Activated naive CD8-positive, alpha-beta T cell (primary cell): Measurements from ENCODE around the gene CENPS.
A peak's percentile ranks its signal among the peaks of the same experiment; 100 is the strongest.

Experiments
- H3K27ac Mint-ChIP-seq: one replicate; pipeline ENCODE4 v1.8.0; 2021; ENCODE audit warnings: mixed read lengths
- H3K27me3 Mint-ChIP-seq: one replicate; pipeline ENCODE4 v1.8.0; 2021; ENCODE audit warnings: mixed read lengths
- H3K36me3 Mint-ChIP-seq: one replicate; pipeline ENCODE4 v1.8.0; 2021; ENCODE audit warnings: mixed read lengths
- H3K4me1 Mint-ChIP-seq: one replicate; pipeline ENCODE4 v1.8.0; 2021; ENCODE audit warnings: low read depth, mixed read lengths
- H3K4me3 Mint-ChIP-seq: one replicate; pipeline ENCODE4 v1.8.0; 2021; ENCODE audit warnings: mild to moderate bottlenecking, mixed read lengths
- H3K9me3 Mint-ChIP-seq: one replicate; pipeline ENCODE4 v1.8.0; 2021; ENCODE audit warnings: low read depth, mixed read lengths

CENPS gene

DNA sequence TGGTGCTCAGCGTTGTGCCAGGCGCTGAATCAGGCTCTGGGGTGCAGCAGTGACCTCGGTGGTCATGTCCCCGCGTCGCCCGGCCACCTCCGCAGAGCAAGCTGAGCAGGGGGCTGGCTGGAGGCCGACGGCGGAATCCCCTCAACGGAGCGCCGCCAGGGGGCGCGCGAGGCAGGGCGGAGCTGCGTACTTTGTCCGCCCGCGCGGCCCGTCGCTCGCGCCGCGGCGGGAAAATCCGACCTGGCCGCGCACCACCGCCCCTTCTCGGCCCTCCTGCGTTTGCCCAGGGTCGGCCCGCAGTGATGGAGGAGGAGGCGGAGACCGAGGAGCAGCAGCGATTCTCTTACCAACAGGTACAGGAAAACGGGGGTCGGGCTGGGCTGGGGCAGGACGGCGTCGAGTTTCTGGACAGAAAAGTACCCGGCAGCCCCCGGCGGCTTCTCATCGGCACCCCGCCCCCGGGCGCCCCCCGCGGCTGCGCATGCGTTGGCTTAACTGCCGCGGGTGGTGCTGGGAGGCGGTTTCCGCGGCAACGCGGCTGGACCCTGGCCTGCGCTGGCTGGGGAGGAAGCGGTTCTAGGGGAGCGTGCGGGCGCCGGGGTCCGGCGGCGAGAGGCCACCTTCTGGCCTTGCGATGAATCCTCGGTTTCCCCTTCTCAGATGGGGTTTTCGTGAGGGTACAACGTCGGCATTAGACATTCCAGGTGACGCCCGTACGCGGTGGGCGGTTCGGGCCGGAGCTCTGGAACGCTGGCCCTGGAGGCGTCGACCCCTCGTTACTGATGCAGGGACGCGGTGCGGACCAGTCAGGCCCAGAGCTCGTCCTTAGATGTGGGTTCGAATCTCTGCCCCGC lies at the start of gene CENPS:
CENPS (plus strand) TSS at position 218 of the 854 bp plus-strand sequence; CDS start at position 303, 85 bp downstream.
- Mint-ChIP-seq H3K4me1 (peaks cover 22% of the 10 kb centered on the region), H3K36me3 (no peaks in the 10 kb centered on the region), H3K27me3 (no peaks in the 10 kb centered on the region), H3K27ac (peak within 1 kb of the TSS; percentile 94), H3K4me3 (peak within 1 kb of the TSS; percentile 94), H3K9me3 (no peaks in the 10 kb centered on the region)

DNA sequence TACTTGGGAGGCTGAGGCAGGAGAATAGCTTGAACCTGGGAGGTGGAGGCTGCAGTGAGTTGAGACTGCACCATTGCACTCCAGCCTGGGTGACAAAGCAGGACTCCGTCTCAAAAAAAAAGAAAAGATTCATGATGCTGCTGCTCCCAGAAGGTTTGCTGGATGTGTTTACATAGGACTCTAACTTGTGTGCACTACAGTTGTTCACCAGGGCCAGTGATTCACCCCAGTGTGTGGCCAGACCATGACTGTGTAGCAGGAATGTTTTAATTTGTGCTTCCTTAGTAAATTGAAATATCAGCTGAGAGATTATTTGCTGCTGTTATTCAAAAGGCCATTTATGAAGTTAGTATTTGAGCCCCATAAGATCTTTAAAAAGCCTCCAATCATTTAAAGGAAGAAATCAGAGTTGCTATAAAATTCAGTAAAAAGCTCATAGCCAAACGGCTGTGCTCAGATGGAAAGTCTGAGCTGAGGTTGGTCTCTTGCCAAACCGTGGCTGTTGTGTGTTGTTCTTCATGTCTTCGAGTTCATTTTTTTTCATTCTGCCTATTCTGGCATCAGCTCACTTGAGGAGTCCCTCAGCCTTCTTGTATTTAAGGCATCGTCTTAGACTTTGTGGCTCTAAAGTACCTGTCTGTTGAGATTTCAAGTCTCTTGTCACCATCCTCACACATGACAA lies 49.5 kb upstream of the CENPS start:
- Mint-ChIP-seq H3K9me3 (no peaks in the 10 kb centered on the region), H3K36me3 (peaks cover 4% of the 10 kb centered on the region), H3K27ac (no peak overlapping the region), H3K27me3 (no peaks in the 10 kb centered on the region), H3K4me1 (no peaks in the 10 kb centered on the region), H3K4me3 (no peak overlapping the region)

DNA sequence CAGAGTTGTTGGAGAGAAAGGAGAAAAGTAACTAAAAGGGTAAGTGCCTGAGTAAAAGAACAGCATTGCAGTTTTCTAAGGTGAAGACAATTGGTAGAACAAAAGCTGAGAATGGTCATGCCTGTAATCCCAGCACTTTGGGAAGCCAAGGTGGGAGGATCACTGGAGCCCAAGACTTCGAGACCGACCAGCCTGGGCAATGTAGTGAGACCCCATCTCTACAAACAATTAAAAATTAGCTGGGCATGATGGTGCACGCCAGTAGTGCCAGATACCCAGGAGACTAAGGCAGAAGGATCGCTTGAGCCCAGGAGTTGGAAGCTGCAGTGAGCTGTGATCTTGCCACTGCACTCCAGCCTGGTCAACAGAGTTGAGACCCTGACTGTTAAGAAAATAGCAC lies 46.6 kb upstream of the CENPS start:
- no peaks in the 10 kb centered on the region for H3K9me3 Mint-ChIP-seq
- H3K27me3 Mint-ChIP-seq: no peaks in the 10 kb centered on the region
- no peak overlapping the region for H3K27ac Mint-ChIP-seq
- no peak overlapping the region for H3K4me3 Mint-ChIP-seq
- H3K4me1 Mint-ChIP-seq: peaks cover 5% of the 10 kb centered on the region
- H3K36me3 Mint-ChIP-seq: peaks cover 4% of the 10 kb centered on the region

DNA sequence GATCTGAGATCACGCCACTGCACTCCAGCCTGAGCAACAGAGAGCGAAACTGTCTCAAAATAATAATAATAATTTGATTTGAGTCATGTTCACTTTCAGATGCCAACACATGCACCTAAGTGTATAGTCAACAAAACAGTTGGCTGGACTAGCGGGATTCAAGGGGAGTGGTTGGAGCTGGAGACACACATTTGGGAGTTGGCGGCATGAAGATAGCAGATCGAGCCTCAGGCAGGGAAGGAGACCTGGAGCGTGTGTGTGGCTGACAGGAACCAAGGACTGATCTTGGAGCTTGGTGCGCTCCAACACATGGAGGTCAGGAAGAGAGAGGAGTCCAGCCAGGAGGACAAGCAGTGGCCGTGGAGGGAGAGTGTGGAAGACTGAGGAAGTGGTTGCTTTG lies 46.0 kb upstream of the CENPS start:
- Mint-ChIP-seq H3K27me3 (no peaks in the 10 kb centered on the region), H3K27ac (no peak overlapping the region), H3K36me3 (peaks cover 4% of the 10 kb centered on the region), H3K9me3 (no peaks in the 10 kb centered on the region), H3K4me1 (peaks cover 5% of the 10 kb centered on the region), H3K4me3 (no peak overlapping the region)

DNA sequence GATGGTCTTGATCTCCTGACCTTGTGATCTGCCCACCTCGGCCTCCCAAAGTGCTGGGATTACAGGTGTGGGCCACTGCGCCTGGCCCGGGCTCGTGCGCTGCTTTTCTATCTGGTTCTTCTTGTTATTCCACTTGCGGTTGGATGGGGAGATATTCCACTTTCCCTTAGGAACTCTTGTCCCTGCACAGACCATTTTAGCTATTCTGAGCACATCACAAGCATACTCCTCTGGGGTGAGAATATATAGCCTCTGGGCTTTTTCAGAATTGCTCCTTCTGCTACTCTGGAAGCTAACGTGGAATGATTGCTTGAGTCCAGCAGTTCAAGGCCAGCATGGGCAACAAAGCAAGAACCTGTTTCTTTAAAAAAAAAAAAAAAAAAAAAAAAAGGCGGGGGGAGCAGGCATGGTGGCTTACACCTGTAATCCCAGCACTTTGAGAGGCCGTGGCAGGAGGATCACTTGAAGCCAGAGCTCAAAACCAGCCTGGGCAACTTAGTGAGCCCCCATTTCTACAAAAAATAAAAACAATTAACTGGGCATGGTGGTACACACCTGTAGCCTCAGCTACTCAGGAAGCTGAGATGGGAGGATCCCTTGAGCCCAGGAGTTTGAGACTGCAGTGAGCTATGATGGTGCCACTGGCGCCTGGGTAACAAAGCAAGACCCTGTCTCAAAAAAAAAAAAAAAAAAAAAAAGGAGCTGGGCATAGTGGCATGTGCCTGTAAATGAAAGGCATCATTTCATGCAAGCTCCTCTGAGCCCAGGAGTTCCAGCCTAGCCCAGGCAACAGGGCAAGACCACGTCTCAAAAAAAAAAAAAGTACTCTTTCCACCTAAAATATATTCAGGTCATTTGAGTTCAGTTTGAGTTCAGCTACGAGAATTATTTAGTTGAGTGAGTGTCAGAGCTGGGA lies 43.2 kb upstream of the CENPS start:
- Mint-ChIP-seq H3K27me3 (no peaks in the 10 kb centered on the region), H3K9me3 (no peaks in the 10 kb centered on the region), H3K36me3 (peaks cover 4% of the 10 kb centered on the region), H3K4me1 (peaks cover 5% of the 10 kb centered on the region), H3K4me3 (no peak overlapping the region), H3K27ac (no peak overlapping the region)

DNA sequence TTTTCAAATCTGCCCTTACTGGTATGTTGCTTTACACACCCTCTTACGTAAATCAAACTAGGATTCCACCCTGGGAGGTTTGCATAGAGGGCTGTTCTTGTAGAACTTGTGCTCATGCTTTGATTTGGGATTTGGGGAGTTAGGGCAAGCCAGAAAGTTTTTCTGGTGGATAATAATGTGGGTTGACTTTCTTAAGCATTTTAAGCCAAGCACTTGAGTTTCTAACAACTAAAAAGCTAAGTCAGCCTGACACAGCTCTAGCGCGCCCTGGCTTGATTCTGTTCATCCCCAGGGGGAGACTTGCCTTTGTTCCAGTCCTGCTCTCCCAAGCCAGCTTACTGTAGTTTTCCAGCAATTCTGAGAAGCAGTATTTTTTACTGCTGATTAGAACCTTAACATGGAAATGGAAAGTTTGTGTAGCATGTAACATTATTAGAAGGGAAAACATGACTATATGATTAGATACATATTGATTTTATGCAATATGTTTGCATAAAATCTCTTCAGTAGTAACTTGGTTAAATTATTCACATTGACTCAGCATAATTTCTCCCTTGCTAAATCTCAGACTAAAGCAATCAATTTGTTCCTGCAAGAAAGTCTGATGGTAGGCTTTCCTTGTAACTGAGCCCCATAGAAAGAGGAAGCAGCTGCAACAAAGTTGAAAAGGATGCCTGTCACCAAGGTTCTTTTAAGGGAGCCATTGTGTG lies 42.4 kb upstream of the CENPS start:
- Mint-ChIP-seq H3K4me1 (peaks cover 5% of the 10 kb centered on the region), H3K36me3 (peaks cover 4% of the 10 kb centered on the region), H3K27ac (no peak overlapping the region), H3K4me3 (no peak overlapping the region), H3K27me3 (no peaks in the 10 kb centered on the region), H3K9me3 (no peaks in the 10 kb centered on the region)

DNA sequence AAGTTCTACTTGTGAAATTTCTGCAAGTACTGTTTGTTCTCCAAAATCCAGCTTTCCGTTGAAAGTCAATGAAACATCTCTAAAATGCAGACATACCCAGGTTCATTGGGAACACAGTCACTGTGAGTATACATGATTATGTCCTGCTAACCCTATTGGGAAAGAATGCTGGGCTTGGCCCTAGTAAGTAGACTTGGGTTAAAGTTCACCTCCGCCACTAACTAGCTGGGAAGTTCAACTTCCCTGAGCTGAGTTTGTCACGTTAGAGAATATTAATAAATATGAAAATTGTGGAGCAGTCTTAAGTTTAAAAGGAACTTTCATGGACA lies 41.9 kb upstream of the CENPS start:
- Mint-ChIP-seq H3K4me3 (no peak overlapping the region), H3K27me3 (no peaks in the 10 kb centered on the region), H3K27ac (no peak overlapping the region), H3K9me3 (no peaks in the 10 kb centered on the region), H3K36me3 (peaks cover 4% of the 10 kb centered on the region), H3K4me1 (peaks cover 5% of the 10 kb centered on the region)

DNA sequence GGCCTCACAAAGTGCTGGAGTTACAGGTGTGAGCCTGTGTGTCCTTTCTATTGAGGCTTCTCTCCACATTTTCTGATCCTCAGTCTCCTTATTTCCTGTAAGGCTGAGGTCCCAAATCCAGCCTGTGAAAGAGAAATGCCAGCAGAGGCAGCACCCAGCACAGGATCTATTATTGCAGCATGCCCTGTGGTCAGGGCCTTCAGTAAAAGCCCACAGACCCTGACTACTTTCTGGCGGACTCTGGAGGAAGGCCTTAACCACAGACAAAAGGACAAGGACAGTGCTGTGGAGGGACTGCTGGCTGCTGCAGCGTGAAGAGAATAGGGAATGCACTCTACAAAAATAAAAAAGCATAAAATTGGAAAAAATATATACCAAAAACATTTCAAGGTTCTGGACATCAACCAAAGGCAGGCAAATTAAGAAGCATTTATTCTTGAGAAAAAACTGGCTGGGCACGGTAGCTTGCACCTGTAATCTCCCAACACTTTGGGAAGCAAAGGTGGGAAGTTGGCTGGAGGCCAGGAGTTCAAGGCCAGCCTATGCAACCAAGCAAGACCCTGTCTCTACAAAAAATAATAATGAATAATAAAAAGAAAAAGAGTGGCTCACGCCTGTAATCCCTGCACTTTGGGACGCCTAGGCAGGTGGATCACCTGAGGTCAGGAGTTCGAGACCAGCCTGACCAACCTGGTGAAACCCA lies 40.8 kb upstream of the CENPS start:
- no peak overlapping the region for H3K27ac Mint-ChIP-seq

DNA sequence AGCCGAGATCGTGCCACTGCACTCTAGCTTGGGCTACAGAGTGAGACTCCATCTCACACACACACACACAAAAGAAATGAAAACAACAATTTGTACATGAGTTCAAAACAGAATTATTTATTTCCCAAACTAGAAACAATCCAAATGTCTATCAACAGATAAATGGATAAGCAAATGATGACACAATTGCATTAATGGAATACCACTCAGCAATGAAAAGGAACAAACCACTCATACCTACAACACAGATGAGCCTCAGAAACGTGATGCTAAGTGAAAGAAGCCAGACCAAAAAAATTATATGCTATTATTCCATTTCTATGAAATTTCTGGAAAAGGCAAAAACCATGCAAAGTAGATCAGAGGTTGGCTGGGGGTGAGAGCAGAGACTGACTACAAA lies 33.4 kb upstream of the CENPS start:
- H3K27me3 Mint-ChIP-seq: no peaks in the 10 kb centered on the region
- peaks cover 20% of the 10 kb centered on the region for H3K4me1 Mint-ChIP-seq
- peak overlapping the region; percentile 48 for H3K4me3 Mint-ChIP-seq
- H3K9me3 Mint-ChIP-seq: no peaks in the 10 kb centered on the region
- H3K36me3 Mint-ChIP-seq: no peaks in the 10 kb centered on the region
- H3K27ac Mint-ChIP-seq: no peak overlapping the region

More for the DNA sequence above, 40.8 kb upstream of the CENPS start:
- H3K4me3 Mint-ChIP-seq: no peak overlapping the region
- peaks cover 5% of the 10 kb centered on the region for H3K4me1 Mint-ChIP-seq
- H3K9me3 Mint-ChIP-seq: no peaks in the 10 kb centered on the region
- H3K36me3 Mint-ChIP-seq: peaks cover 2% of the 10 kb centered on the region
- H3K27me3 Mint-ChIP-seq: no peaks in the 10 kb centered on the region

DNA sequence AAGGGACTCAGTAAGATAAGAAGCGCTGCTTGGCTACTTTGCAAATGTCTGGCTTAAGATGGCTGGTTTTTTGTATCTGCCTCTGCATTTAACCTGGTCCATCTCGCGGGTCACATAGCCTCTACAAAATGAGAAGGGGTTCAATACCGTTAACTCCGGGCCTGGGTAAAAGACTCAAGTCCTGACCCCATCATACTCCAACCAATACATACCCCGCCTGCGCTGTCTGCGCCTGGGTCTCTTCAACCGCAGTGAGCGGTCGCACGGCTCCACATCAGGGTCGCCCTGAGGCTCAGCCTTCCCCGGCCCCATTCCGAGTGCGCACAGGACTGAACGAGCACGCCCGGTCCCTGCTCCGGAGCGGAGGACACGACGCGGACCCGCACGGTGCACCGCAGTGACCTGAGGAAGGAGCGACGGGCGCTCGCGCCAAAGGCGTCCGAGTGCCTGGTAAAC lies 31.9 kb upstream of the CENPS start:
- Mint-ChIP-seq H3K9me3 (no peaks in the 10 kb centered on the region), H3K27me3 (no peaks in the 10 kb centered on the region), H3K27ac (peak overlapping the region; percentile 81), H3K36me3 (no peaks in the 10 kb centered on the region), H3K4me1 (peaks cover 20% of the 10 kb centered on the region), H3K4me3 (peak overlapping the region; percentile 92)

DNA sequence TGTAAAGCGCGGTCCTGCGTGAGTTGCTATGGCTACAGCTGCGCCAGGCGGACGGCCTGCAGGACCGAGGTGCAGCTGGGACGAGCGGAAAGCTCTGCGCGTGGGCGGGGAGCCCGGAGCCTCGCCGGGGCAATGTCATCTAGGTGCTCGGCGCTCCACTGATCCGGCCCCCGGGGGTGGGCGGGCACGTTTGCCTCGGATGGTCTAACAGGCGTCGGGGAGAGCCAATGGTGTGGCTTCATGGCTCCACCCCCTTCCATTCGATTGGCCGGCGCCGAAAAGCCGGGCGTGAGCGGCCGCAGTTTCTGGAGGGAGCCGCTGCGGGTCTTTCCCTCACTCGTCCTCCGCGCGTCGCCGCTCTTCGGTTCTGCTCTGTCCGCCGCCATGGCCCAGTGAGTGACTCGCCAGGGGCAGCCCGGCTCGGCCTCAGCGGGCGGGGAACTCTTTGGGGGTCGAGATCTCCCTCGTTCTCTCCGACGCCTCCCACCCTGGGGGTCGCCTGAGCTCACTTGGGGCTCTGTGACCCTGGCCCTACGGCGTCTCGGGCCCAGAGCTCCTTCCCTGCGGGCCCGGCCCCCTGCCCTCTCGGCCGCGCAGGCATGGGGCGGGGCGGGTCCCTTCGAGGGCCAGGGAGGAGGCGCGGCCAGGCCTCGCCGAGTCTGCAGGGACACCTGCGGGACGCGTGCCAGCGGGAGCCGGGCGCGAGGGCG lies 31.3 kb upstream of the CENPS start, which contains the start of gene PGD:
PGD (plus strand) TSS at position 331 of the 710 bp plus-strand sequence; CDS start at position 385, 54 bp downstream.
- peak within 1 kb of the TSS; percentile 85 for H3K27ac Mint-ChIP-seq
- H3K4me3 Mint-ChIP-seq: peak within 1 kb of the TSS; percentile 94
- no peaks in the 10 kb centered on the region for H3K27me3 Mint-ChIP-seq
- H3K4me1 Mint-ChIP-seq: peaks cover 23% of the 10 kb centered on the region
- H3K36me3 Mint-ChIP-seq: peaks cover 4% of the 10 kb centered on the region
- no peaks in the 10 kb centered on the region for H3K9me3 Mint-ChIP-seq

DNA sequence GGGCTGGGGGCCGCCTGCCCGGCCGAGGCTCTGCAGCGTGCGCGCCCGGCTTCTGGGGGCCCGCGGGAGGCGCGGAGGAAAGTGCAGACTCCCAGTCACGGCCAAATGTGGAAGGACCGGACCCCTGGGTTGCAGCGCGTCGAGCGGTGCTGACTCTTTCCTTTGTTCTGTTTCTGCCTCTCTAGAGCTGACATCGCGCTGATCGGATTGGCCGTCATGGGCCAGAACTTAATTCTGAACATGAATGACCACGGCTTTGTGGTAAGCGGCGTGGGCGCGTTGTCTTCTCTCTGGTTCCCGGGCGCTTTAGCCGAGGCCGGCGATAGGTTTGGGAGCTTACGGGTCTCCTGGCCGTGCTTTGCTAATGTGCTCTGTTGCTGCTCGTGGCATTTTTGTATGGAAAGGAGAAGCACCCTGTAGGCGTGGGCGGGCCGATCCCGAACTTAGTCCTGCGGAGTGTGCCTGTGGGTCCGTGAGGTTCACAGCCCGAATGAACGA lies 30.7 kb upstream of the CENPS start:
- Mint-ChIP-seq H3K27me3 (no peaks in the 10 kb centered on the region), H3K4me1 (peaks cover 23% of the 10 kb centered on the region), H3K9me3 (no peaks in the 10 kb centered on the region), H3K4me3 (peak overlapping the region; percentile 94), H3K27ac (peak overlapping the region; percentile 85), H3K36me3 (peaks cover 6% of the 10 kb centered on the region)

DNA sequence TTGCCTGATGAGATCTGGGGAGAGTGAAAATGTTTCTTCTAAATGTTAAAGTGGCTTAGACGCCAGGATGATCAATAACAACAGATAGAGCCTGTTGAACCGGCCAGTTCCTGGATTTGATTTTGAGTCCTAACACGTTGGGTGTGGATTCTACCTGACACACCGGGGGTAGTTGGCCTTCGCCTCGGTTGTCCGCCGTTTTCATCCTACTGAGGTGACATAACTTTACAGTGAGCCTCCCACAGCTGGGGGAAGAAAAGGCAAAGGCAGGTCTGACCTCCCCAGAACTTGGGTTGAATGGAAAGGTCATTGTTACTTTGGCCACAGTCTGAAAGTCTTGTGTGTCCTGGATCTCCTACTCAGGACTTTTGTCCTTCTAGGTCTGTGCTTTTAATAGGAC lies 30.2 kb upstream of the CENPS start:
- H3K36me3 Mint-ChIP-seq: peaks cover 6% of the 10 kb centered on the region
- H3K9me3 Mint-ChIP-seq: no peaks in the 10 kb centered on the region
- H3K4me3 Mint-ChIP-seq: peak overlapping the region; percentile 94
- H3K4me1 Mint-ChIP-seq: peaks cover 23% of the 10 kb centered on the region
- H3K27me3 Mint-ChIP-seq: no peaks in the 10 kb centered on the region
- H3K27ac Mint-ChIP-seq: peak overlapping the region; percentile 85
